HEK293T (cell line): ENCODE data around the gene PDE10A.

Experiments
- ARNT ChIP-seq: fragments of 450-650 bp; IDR thresholded peaks from 2 replicates; pipeline ENCODE4 v1.6.1; 2017; ENCODE audit warnings: mild to moderate bottlenecking
- BHLHE40 ChIP-seq: fragments of 450-650 bp; IDR thresholded peaks from 2 replicates; pipeline ENCODE4 v1.6.1; 2016; ENCODE audit warnings: mild to moderate bottlenecking, moderate library complexity, borderline replicate concordance
- CTBP1 ChIP-seq: fragments of 450-650 bp; IDR thresholded peaks from 2 replicates; pipeline ENCODE4 v1.6.1; 2016; ENCODE audit warnings: borderline replicate concordance
- ELF4 ChIP-seq: fragments of 450-650 bp; IDR thresholded peaks from 2 replicates; pipeline ENCODE4 v1.6.1; 2017; ENCODE audit warnings: antibody characterized with exemption
- FOXA1 ChIP-seq: fragments of 450-650 bp; IDR thresholded peaks from 2 replicates; pipeline ENCODE4 v1.6.1; 2016; ENCODE audit warnings: mild to moderate bottlenecking
- FOXM1 ChIP-seq: fragments of 450-650 bp; IDR thresholded peaks from 2 replicates; pipeline ENCODE4 v1.6.1; 2017; ENCODE audit warnings: mild to moderate bottlenecking, borderline replicate concordance
- HDGF ChIP-seq: fragments of 450-650 bp; IDR thresholded peaks from 2 replicates; pipeline ENCODE4 v1.6.1; 2017; ENCODE audit warnings: antibody characterized with exemption, borderline replicate concordance
- L3MBTL2 ChIP-seq: fragments of 450-650 bp; conservative IDR thresholded peaks from 2 replicates; pipeline ENCODE4 v1.6.1; 2016; ENCODE audit warnings: mild to moderate bottlenecking
- NFRKB ChIP-seq: fragments of 450-650 bp; IDR thresholded peaks from 2 replicates; pipeline ENCODE4 v1.6.1; 2016; ENCODE audit warnings: mild to moderate bottlenecking, moderate library complexity
- SP1 ChIP-seq: fragments of 450-650 bp; IDR thresholded peaks from 2 replicates; pipeline ENCODE4 v1.6.1; 2017
- SUZ12 ChIP-seq: fragments of 450-650 bp; IDR thresholded peaks from 2 replicates; pipeline ENCODE4 v1.6.1; 2016; ENCODE audit warnings: mild to moderate bottlenecking
- TARDBP ChIP-seq: fragments of 450-650 bp; IDR thresholded peaks from 2 replicates; pipeline ENCODE4 v1.6.1; 2016
- TF ChIP-seq, protein P1 (sequence below): fragments of 450-650 bp; IDR thresholded peaks from 2 replicates; pipeline ENCODE4 v1.6.1; 2016

DNA sequence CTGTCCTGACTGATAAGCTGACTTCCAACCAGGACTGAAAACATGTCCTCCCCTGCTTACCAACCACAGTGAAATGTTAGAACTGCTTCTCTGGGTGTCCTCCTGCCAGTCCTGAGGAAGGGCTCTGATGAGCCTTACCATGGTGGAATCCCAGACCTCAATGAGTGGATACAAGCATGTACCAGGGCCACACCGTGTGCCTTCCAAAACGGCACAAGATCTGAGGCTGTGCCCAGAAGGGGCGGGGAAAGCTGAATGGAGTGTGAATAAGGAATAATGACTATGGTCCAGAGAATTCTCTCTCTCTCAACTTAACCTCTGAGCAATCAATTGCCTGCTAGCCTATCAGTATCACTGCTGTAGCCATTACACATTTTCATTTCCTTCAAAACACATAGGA is 51.7 kb downstream of the PDE10A start:
- TF ChIP-seq L3MBTL2 (no peak), SUZ12 (no peak), ELF4 (no peak), CTBP1 (no peak), SP1 (no peak), TARDBP (no peak), ARNT (no peak), FOXM1 (no peak), NFRKB (no peak), BHLHE40 (no peak), FOXA1 (no peak), HDGF (no peak)
- TF ChIP-seq, protein P1, sequence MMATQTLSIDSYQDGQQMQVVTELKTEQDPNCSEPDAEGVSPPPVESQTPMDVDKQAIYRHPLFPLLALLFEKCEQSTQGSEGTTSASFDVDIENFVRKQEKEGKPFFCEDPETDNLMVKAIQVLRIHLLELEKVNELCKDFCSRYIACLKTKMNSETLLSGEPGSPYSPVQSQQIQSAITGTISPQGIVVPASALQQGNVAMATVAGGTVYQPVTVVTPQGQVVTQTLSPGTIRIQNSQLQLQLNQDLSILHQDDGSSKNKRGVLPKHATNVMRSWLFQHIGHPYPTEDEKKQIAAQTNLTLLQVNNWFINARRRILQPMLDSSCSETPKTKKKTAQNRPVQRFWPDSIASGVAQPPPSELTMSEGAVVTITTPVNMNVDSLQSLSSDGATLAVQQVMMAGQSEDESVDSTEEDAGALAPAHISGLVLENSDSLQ, result no peak
